ENCODE data around the gene PCDHGA1. TPM values are rescaled to one million over a fixed set of nuclear protein-coding genes. Genes with fewer than 3 reads are reported as not detected.
"Not testable (repeated sequence)": the region's sequence is repeated elsewhere in the genome, so short reads cannot be mapped to it uniquely, and the experiment has no call there.

The PCDHGA1 gene
- total RNA-seq, 1 donor from 2014 or later = 0.15 TPM

DNA sequence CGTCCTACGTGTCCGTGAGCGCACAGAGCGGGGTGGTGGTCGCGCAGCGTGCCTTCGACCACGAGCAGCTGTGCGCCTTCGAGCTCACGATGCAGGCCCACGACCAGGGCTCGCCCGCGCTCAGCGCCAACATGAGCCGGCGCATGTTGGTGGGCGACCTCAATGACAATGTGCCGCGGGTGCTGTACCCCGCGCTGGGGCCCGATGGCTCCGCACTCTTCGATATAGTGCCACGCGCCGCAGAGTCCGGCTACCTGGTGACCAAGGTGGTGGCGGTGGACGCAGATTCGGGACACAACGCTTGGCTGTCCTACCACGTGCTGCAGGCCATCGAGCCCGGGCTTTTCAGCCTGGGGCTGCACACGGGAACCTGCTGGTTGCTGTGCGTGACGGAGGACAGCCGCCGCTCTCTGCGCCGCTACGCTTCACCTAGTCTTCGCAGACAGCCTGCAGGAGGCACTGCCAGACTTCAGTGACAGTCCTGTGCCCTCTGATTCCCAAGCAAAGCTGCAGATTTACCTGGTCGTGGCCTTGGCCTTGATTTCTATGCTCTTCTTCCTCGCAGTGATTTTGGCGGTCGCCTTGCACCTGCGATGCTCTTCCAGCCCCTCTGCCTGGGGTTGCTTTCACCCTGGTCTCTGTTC is 97.6 kb downstream of the PCDHGA1 start:
- H3K27me3 Mint-ChIP-seq (ENCODE audit: low read depth) = no peaks in the 10 kb centered on the region
- no peaks in the 10 kb centered on the region for H3K4me1 Mint-ChIP-seq (ENCODE audit: low read depth)
- peaks cover 58% of the 10 kb centered on the region for H3K9me3 Mint-ChIP-seq (ENCODE audit: low read depth)
- H3K4me3 Mint-ChIP-seq (ENCODE audit: unreplicated experiment) = no peak overlapping the region
- no peak for DNase-seq (ENCODE audit: low spot score)
- H3K27ac Mint-ChIP-seq (ENCODE audit: unreplicated experiment) = no peak overlapping the region
- no peak for TF ChIP-seq CTCF (IDR thresholded peaks at IDR 0.05)
- H3K36me3 Mint-ChIP-seq (ENCODE audit: low read depth) = peaks cover 60% of the 10 kb centered on the region

DNA sequence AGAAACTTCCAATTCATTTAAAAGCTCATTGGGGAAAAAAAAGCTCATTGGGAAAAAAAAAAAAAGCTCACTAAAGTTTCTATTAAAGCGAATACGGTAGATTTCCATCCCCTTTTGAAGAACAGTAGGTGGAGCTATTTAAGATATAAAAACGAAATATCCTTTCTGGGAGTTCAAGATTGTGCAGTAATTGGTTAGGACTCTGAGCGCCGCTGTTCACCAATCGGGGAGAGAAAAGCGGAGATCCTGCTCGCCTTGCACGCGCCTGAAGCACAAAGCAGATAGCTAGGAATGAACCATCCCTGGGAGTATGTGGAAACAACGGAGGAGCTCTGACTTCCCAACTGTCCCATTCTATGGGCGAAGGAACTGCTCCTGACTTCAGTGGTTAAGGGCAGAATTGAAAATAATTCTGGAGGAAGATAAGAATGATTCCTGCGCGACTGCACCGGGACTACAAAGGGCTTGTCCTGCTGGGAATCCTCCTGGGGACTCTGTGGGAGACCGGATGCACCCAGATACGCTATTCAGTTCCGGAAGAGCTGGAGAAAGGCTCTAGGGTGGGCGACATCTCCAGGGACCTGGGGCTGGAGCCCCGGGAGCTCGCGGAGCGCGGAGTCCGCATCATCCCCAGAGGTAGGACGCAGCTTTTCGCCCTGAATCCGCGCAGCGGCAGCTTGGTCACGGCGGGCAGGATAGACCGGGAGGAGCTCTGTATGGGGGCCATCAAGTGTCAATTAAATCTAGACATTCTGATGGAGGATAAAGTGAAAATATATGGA is 100.2 kb downstream of the PCDHGA1 start, which contains the start of gene PCDHGA12:
PCDHGA12 (plus strand) TSS at position 176 of the 782 bp plus-strand sequence; CDS start at position 429, 253 bp downstream.
- Mint-ChIP-seq H3K9me3 (ENCODE audit: low read depth) (peaks cover 47% of the 10 kb centered on the region), H3K27ac (ENCODE audit: unreplicated experiment) (no peak within 1 kb of the TSS), H3K36me3 (ENCODE audit: low read depth) (peaks cover 49% of the 10 kb centered on the region), H3K27me3 (ENCODE audit: low read depth) (no peaks in the 10 kb centered on the region), H3K4me3 (ENCODE audit: unreplicated experiment) (no peak within 1 kb of the TSS), H3K4me1 (ENCODE audit: low read depth) (no peaks in the 10 kb centered on the region)
- no peak for TF ChIP-seq CTCF (IDR thresholded peaks at IDR 0.05)
- DNase-seq (ENCODE audit: low spot score) = no peak

DNA sequence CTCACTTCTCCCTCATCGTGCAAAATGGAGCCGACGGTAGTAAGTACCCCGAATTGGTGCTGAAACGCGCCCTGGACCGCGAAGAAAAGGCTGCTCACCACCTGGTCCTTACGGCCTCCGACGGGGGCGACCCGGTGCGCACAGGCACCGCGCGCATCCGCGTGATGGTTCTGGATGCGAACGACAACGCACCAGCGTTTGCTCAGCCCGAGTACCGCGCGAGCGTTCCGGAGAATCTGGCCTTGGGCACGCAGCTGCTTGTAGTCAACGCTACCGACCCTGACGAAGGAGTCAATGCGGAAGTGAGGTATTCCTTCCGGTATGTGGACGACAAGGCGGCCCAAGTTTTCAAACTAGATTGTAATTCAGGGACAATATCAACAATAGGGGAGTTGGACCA is 101.0 kb downstream of the PCDHGA1 start:
- no peak for DNase-seq (ENCODE audit: low spot score)
- H3K4me3 Mint-ChIP-seq (ENCODE audit: unreplicated experiment) = no peak overlapping the region
- peaks cover 41% of the 10 kb centered on the region for H3K9me3 Mint-ChIP-seq (ENCODE audit: low read depth)
- TF ChIP-seq CTCF (IDR thresholded peaks at IDR 0.05) = no peak
- peaks cover 43% of the 10 kb centered on the region for H3K36me3 Mint-ChIP-seq (ENCODE audit: low read depth)
- no peak overlapping the region for H3K27ac Mint-ChIP-seq (ENCODE audit: unreplicated experiment)
- no peaks in the 10 kb centered on the region for H3K27me3 Mint-ChIP-seq (ENCODE audit: low read depth)
- H3K4me1 Mint-ChIP-seq (ENCODE audit: low read depth) = no peaks in the 10 kb centered on the region

DNA sequence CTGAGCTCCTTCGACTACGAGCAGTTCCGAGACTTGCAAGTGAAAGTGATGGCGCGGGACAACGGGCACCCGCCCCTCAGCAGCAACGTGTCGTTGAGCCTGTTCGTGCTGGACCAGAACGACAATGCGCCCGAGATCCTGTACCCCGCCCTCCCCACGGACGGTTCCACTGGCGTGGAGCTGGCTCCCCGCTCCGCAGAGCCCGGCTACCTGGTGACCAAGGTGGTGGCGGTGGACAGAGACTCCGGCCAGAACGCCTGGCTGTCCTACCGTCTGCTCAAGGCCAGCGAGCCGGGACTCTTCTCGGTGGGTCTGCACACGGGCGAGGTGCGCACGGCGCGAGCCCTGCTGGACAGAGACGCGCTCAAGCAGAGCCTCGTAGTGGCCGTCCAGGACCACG is 102.0 kb downstream of the PCDHGA1 start:
- H3K4me3 Mint-ChIP-seq (ENCODE audit: unreplicated experiment); DNase-seq (ENCODE audit: low spot score); H3K27me3 Mint-ChIP-seq (ENCODE audit: low read depth); H3K27ac Mint-ChIP-seq (ENCODE audit: unreplicated experiment); H3K4me1 Mint-ChIP-seq (ENCODE audit: low read depth): not testable (repeated sequence)
- Mint-ChIP-seq H3K36me3 (ENCODE audit: low read depth) (peaks cover 36% of the 10 kb centered on the region), H3K9me3 (ENCODE audit: low read depth) (peaks cover 32% of the 10 kb centered on the region)

GRCh38 chr5:141432726-141433125 is 102.4 kb downstream of the PCDHGA1 start:
- H3K9me3 Mint-ChIP-seq (ENCODE audit: low read depth) = peaks cover 32% of the 10 kb centered on the region
- H3K36me3 Mint-ChIP-seq (ENCODE audit: low read depth) = peaks cover 33% of the 10 kb centered on the region
- H3K4me1 Mint-ChIP-seq (ENCODE audit: low read depth); H3K27me3 Mint-ChIP-seq (ENCODE audit: low read depth); DNase-seq (ENCODE audit: low spot score); H3K27ac Mint-ChIP-seq (ENCODE audit: unreplicated experiment); H3K4me3 Mint-ChIP-seq (ENCODE audit: unreplicated experiment): not testable (repeated sequence)

DNA sequence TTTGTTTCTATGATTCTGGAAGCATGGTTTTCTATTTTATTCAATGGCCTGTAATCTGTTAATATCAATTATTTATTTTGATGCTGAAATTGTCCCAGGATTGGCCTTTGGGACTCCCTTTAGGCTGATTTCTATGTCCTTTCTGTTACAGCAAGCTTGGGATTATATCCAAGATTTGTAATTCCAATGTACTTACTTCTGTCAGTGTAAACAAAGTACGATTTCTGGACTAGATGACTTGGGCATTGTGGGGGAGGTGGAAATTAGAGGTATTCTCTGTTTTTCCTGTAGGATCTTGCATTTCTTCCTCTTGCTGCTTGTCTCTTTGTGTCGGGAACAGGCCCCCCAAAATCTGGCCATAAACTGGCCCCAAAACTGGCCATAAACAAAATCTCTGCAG is 103.7 kb downstream of the PCDHGA1 start:
- H3K4me3 Mint-ChIP-seq (ENCODE audit: unreplicated experiment) = no peak overlapping the region
- peaks cover 4% of the 10 kb centered on the region for H3K4me1 Mint-ChIP-seq (ENCODE audit: low read depth)
- H3K9me3 Mint-ChIP-seq (ENCODE audit: low read depth) = peaks cover 26% of the 10 kb centered on the region
- peaks cover 27% of the 10 kb centered on the region for H3K36me3 Mint-ChIP-seq (ENCODE audit: low read depth)
- H3K27ac Mint-ChIP-seq (ENCODE audit: unreplicated experiment) = no peak overlapping the region
- TF ChIP-seq CTCF (IDR thresholded peaks at IDR 0.05) = no peak
- H3K27me3 Mint-ChIP-seq (ENCODE audit: low read depth) = no peaks in the 10 kb centered on the region
- DNase-seq (ENCODE audit: low spot score) = no peak
